ENCODE data around the gene RNPS1.

The RNPS1 gene, protein sequence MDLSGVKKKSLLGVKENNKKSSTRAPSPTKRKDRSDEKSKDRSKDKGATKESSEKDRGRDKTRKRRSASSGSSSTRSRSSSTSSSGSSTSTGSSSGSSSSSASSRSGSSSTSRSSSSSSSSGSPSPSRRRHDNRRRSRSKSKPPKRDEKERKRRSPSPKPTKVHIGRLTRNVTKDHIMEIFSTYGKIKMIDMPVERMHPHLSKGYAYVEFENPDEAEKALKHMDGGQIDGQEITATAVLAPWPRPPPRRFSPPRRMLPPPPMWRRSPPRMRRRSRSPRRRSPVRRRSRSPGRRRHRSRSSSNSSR

GRCh38 chr16:2267913-2268666 is at the start of gene RNPS1:
RNPS1 (minus strand) TSS chr16:2268126; CDS start chr16:2264643, 3,483 bp downstream.
- peak; percentile 94 to 95 for DNase-seq

GRCh38 chr16:2317231-2318020 is 49.5 kb upstream of the RNPS1 start:
- no peak for DNase-seq

GRCh38 chr16:2308089-2308962 is 40.4 kb upstream of the RNPS1 start:
- DNase-seq, result no peak

GRCh38 chr16:2299915-2300192 is 31.9 kb upstream of the RNPS1 start:
- DNase-seq, result no peak

- DNase-seq, result no peak
Measured at GRCh38 chr16:2299121-2299914, 31.4 kb upstream of the RNPS1 start.

GRCh38 chr16:2298621-2299020 is 30.7 kb upstream of the RNPS1 start:
- no peak for DNase-seq

- DNase-seq, result no peak
Measured at GRCh38 chr16:2297506-2297860, 29.6 kb upstream of the RNPS1 start.

GRCh38 chr16:2296661-2297505 is 29.0 kb upstream of the RNPS1 start:
- DNase-seq, result peak; percentile 4 to 12

DNA sequence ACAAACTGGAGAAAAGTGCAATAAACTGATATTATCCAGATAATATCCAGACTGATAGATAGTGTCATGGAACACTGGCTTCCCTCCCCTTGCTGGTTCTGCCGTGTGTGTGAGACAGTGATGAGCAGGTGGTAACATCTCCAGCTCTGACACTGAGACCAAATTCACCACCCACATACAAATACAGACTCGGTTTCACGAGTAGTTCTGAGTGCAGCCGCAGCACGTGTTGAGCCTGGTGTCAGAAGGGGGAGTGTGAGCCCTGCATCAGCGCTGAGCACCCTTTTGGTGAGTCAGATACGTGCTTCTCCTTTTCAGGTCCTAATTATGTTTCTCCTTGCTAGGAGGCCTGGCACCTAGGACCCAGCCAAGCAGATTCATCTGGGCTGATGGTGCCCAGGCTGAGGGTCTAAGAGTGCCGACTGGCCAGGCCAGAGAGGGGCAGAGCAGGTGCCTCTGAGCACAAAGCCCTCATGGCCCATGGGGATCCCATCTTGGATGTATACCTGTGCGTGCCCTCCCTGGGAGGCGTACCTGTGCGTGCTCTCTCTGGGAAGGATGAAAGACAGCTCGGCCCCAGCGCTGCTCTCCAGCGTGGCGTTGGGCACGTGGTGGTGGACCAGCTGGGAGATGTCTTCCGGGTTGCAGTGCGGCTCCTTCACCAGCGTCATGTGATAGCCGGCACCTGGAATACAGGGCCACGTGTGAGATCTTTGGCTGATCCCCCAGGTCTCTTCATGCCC is 27.3 kb upstream of the RNPS1 start:
- no peak for DNase-seq

DNA sequence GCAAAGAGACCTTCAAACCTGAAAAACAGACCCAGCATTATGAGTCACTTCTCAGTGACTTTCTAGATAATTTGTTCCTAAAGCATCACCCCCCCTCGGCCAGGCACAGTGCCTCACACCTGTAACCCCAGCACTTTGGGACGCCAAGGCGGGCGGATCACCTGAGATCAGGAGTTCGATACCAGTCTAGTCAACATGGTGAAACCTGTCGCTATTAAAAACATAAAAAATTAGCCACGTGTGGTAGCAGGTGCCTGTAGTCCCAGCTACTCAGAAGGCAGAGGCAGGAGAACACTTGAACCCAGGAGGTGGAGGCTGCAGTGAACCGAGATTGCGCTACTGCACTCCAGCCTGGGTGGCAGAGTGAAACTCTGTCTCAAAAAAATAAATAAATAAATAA is 24.3 kb upstream of the RNPS1 start:
- DNase-seq, result no peak

GRCh38 chr16:2289282-2289681 is 21.4 kb upstream of the RNPS1 start:
- DNase-seq, result no peak

DNA sequence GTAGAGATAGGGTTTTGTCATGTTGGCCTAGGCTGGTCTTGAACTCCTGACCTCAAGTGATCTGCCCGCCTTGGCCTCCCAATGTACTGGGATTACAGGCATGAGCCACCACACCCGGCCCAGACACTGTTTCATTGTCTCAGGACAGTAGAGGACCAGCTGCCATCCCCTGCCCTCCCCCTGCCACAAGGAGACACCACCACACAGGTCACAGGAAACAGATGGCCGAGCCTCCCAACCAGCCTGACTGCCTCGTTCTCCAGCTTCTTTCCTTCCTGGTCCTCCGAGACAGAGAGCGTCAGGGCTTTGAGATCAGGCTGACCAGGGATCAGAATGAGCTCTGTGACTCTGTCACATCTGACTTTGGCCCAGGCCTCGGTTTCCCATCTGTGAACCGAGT is 20.8 kb upstream of the RNPS1 start:
- no peak for DNase-seq

GRCh38 chr16:2287916-2288547 is 20.1 kb upstream of the RNPS1 start:
- no peak for DNase-seq

- no peak for DNase-seq
Measured at GRCh38 chr16:2286550-2286949, 18.6 kb upstream of the RNPS1 start.

DNA sequence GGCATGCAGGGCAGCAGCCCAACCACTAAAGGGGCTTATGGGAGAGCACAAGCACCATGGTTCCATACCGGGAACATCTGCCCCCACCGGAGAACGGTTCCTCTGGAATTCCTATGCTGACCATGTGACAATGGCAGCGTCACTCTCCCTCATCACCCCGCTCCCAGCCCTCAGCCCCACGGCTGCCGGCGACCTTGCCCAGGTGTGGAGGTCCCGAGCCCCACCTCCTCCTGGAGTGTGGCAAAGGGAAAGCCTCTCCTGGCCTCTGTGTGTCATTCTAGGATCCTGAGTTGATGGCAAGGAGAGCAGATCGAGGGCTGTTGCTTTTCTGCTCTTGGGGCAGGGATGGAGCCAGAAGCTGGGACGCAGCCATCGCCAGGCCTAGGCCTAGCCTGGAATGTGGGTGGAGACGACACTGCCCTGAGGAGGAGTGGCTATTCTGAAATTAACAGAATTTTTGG is 17.8 kb upstream of the RNPS1 start:
- no peak for DNase-seq

DNA sequence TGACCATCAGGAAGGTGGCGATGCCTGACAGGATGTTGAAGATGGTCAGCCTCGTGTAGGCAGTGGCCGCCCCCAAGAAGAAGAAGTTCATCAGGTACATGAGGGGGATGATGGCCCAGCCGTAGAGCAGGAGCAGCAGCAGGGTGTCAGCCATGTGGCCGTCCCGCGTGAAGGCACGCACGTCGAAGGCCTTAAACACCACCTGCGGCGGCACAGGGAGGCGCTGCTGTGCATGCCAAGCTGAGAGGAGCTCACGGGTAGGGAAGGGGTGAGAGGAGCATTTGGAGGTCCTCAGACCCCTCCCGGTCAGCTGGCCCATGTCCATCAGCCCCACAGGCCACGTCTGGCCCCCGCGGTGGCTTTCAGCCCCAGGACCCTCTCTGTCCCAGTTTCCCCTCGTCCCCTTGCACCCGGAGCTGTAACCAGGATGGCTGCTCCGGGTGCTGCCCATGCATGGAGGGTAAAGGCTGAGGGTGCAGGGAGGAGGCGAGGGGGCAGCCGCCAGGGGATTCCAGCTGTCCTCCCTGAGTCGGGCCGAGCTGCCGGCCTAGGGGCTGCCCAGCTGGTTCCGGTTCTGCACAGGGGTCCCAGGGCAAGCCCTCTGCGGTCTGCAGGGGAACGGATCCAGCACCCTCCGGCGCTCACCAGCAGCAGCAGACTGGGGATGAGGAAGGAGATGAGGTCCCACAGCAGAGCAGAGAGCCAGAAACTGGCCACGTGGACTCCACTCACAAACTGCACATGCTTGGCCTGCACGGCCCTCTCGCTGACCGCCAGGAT is 17.1 kb upstream of the RNPS1 start:
- no peak for DNase-seq

- no peak for DNase-seq
Measured at GRCh38 chr16:2284001-2284770, 16.3 kb upstream of the RNPS1 start.

All from CD4-positive, alpha-beta T cell treated with Interleukin-1 beta for 1 hour (primary cell).